K562 (cell line): ENCODE results near the gene CABLES1. TPM values are rescaled to one million over a fixed set of nuclear protein-coding genes. Genes with fewer than 3 reads are reported as not detected.
A peak's percentile ranks its signal among the peaks of the same experiment; 100 is the strongest.

ENCODE experiments used
- ATAC-seq: fragments of 200-7000 bp; cut with Tn5 transposase; 3 replicates; pipeline ENCODE4 v1.9.1; 2020; ENCODE audit warnings: moderate library complexity
- BruUV-seq: library from RNA; stranded (reverse); fragments of 400-500 nt; replicated peaks from 2 replicates; lab custom pipeline; 2021; lab: Mats Ljungman, UMichigan
- CTCF ChIA-PET: fragments of 300-600 bp; formaldehyde crosslinking; extraction: SDS; loops from one replicate; lab custom pipeline; 2021; ENCODE audit warnings: low intra/inter-chr PET ratio; lab: Yijun Ruan, JAX
- POLR2A ChIA-PET: fragments of 300-600, 350-650 bp; sonication (Branson Sonifier 250); formaldehyde crosslinking; extraction: SDS; loops from one replicate; lab custom pipeline; 2021; ENCODE audit warnings: antibody characterized with exemption, inconsistent platforms; lab: Yijun Ruan, JAX
- DNase-seq, 4 experiments: peaks; one replicate each; pipeline versions ENCODE4 v3.0.0 to v3.0.0-alpha.2; 2011 to 2018; ENCODE audit warnings: low spot score in 3 of 4, mixed read lengths in 3 of 4; ENCODE audit errors: extremely low read depth in 1 of 4
- FAIRE-seq: peaks from 2 replicates; lab custom pipeline; 2011; peaks lifted over from hg19 to GRCh38; lab: Jason Lieb, UNC
- H2AFZ ChIP-seq: 2 replicates; pipeline ENCODE4 v1.6.0; 2011; ENCODE audit warnings: low read depth, low read length, control low read depth, inconsistent platforms
- H3K27ac ChIP-seq: fragments of 200-600 bp; 3 replicates; pipeline ENCODE4 v1.8.0; 2011; ENCODE audit warnings: low read depth, mild to moderate bottlenecking, control low read depth, inconsistent platforms, low read length, moderate library complexity, mixed read lengths; ENCODE audit errors: extremely low read depth
- H3K27me3 ChIP-seq, 2 experiments: fragments of 300-600 bp in 1 of 2; 2 replicates in 1 of 2; 3 replicates in 1 of 2; pipeline versions ENCODE4 v1.6.0 to v1.8.0; 2011; ENCODE audit warnings: inconsistent platforms in 2 of 2, low read length in 2 of 2, mild to moderate bottlenecking in 1 of 2, mixed read lengths in 1 of 2, moderate library complexity in 1 of 2; ENCODE audit not compliant: control insufficient read depth in 2 of 2, insufficient read depth in 2 of 2
- H3K36me3 ChIP-seq: fragments of 300-600 bp; 3 replicates; pipeline ENCODE4 v1.8.0; 2011; ENCODE audit warnings: mild to moderate bottlenecking, low read length, inconsistent platforms; ENCODE audit not compliant: control insufficient read depth, insufficient read depth
- H3K4me1 ChIP-seq, 2 experiments: fragments of 200-600 bp in 1 of 2; replicated peaks in 1 of 2; 2 replicates in 1 of 2; 3 replicates in 1 of 2; pipeline versions ENCODE4 v1.5.1 to v1.8.0; 2011; ENCODE audit warnings: inconsistent platforms in 2 of 2, low read length in 2 of 2, mild to moderate bottlenecking in 1 of 2, mixed read lengths in 1 of 2, moderate library complexity in 1 of 2; ENCODE audit not compliant: control insufficient read depth in 2 of 2, insufficient read depth in 2 of 2
- H3K4me2 ChIP-seq: 2 replicates; pipeline ENCODE4 v1.6.1; 2011; ENCODE audit warnings: low read length, control low read depth, inconsistent platforms, mixed read lengths; ENCODE audit not compliant: insufficient read depth
- H3K4me3 ChIP-seq: fragments of 200-600 bp; sonication (generic), shearing (Covaris generic); 2 replicates; pipeline ENCODE4 v1.5.1; 2016; ENCODE audit warnings: control low read depth, inconsistent platforms
- H3K79me2 ChIP-seq: fragments of 200-600 bp; 3 replicates; pipeline ENCODE4 v1.8.0; 2011; ENCODE audit warnings: low read length, inconsistent platforms; ENCODE audit not compliant: control insufficient read depth, insufficient read depth
- H3K9ac ChIP-seq, 2 experiments: 2 replicates each; pipeline versions ENCODE4 v1.6.0 to v1.6.1; 2011; ENCODE audit warnings: low read depth in 2 of 2, low read length in 2 of 2, control low read depth in 1 of 2, inconsistent platforms in 1 of 2, mild to moderate bottlenecking in 1 of 2, mixed read lengths in 1 of 2; ENCODE audit not compliant: insufficient read depth in 1 of 2
- H3K9me1 ChIP-seq: one replicate; pipeline ENCODE4 v1.6.0; 2011; ENCODE audit warnings: inconsistent platforms, mild to moderate bottlenecking, low read length, moderate library complexity; ENCODE audit not compliant: control insufficient read depth, insufficient read depth
- H3K9me3 ChIP-seq: replicated peaks from 2 replicates; pipeline ENCODE4 v1.5.1; 2011; ENCODE audit warnings: low read depth, low read length, inconsistent platforms; ENCODE audit not compliant: control insufficient read depth, insufficient read depth
- H4K20me1 ChIP-seq: replicated peaks from 2 replicates; pipeline ENCODE4 v1.6.1; 2011; ENCODE audit warnings: low read length, inconsistent platforms, mixed read lengths; ENCODE audit not compliant: control insufficient read depth, insufficient read depth
- BRCA1 ChIP-seq, 2 experiments: fragments of 450-650 bp in 1 of 2; sonication (generic) in 1 of 2; formaldehyde crosslinking in 1 of 2; IDR thresholded peaks; 2 replicates each; pipeline versions ENCODE4 v1.5.0 to v1.6.1; 2017 to 2020; ENCODE audit warnings: mild to moderate bottlenecking in 1 of 2, missing genetic modification reagents in 1 of 2
- CXXC5 ChIP-seq: fragments of 250-450 bp; sonication (Bioruptor Pico); IDR thresholded peaks from 2 replicates; pipeline ENCODE4 v1.8.0; 2022; ENCODE audit warnings: inconsistent platforms, mild to moderate bottlenecking, moderate library complexity
- EGR1 ChIP-seq: fragments of 450-650 bp; conservative IDR thresholded peaks from 2 replicates; pipeline ENCODE4 v1.6.1; 2017; ENCODE audit warnings: mild to moderate bottlenecking
- HDAC6 ChIP-seq: IDR thresholded peaks from 2 replicates; pipeline ENCODE4 v1.6.1; 2012; ENCODE audit warnings: low read depth, mild to moderate bottlenecking, control low read depth, inconsistent platforms, low read length, moderate library complexity
- MEIS2 ChIP-seq: fragments of 450-650 bp; IDR thresholded peaks from 2 replicates; pipeline ENCODE4 v1.6.1; 2014; ENCODE audit warnings: mild to moderate bottlenecking; ENCODE audit not compliant: partially characterized antibody
- NFATC3 ChIP-seq: fragments of 450-650 bp; IDR thresholded peaks from 2 replicates; pipeline ENCODE4 v1.6.1; 2017; ENCODE audit warnings: mild to moderate bottlenecking
- PTBP1 ChIP-seq: fragments of 200-400 bp; formaldehyde crosslinking; IDR thresholded peaks from 2 replicates; pipeline ENCODE4 v1.6.1; 2017; ENCODE audit warnings: low read depth, low read length
- TEAD4 ChIP-seq, 2 experiments: sonication (generic) in 1 of 2; formaldehyde crosslinking in 1 of 2; IDR thresholded peaks; 2 replicates each; pipeline versions ENCODE4 v1.6.1 to v1.8.0; 2012 to 2022; ENCODE audit warnings: borderline replicate concordance in 1 of 2, inconsistent platforms in 1 of 2, low read length in 1 of 2, mild to moderate bottlenecking in 1 of 2, missing genetic modification reagents in 1 of 2
- TFAM ChIP-seq: fragments of 250-450 bp; sonication (Bioruptor Pico); conservative IDR thresholded peaks from 2 replicates; pipeline ENCODE4 v1.5.0; 2021; ENCODE audit warnings: mild to moderate bottlenecking, moderate library complexity
- WGBS: fragments of 100-300 bp; shearing (Covaris generic); methylation state at CpG from one replicate; pipeline ENCODE4 v1.1.6; 2016; ENCODE audit warnings: low coverage, mixed read lengths; ENCODE audit not compliant: insufficient coverage; ENCODE audit errors: missing lambda C conversion rate; 5-methylcytosine and 5-hydroxymethylcytosine counted together
- in situ Hi-C: fragments of 300-500 bp; cut with MboI; formaldehyde crosslinking; loops from 4 replicates; pipeline ENCODE4 v1.15.0; 2018; ENCODE audit warnings: inconsistent platforms, mixed read lengths
- intact Hi-C: fragments of 100-400 bp; cut with micrococcal nuclease; formaldehyde crosslinking; loops from 2 replicates; pipeline ENCODE4 v1.14.2; 2022
- polyA plus RNA-seq, 8 experiments: library from polyadenylated mRNA; depleted of rRNA in 4 of 8; stranded (reverse) in 5 of 8; unstranded in 3 of 8; fragments of >200 nt; fragmentation: Nextera tagmentation in 2 of 8; fragmentation: Illumina TruSeq in 1 of 8; extraction: Ambion mirVana in 2 of 8; extraction: Trizol in 1 of 8; gene quantifications; 2 replicates each; pipeline versions ENCODE4 v1.2.1 to v1.2.3, GENCODE V29; 2011 to 2014; ENCODE audit warnings: inconsistent platforms in 1 of 8, missing spikeins in 1 of 8
- total RNA-seq, 7 experiments: library from RNA; depleted of rRNA in 6 of 7; stranded (reverse); fragments of >200 nt in 6 of 7; fragmentation: Illumina TruSeq in 2 of 7; extraction: Trizol in 2 of 7; gene quantifications; 2 replicates each; pipeline versions ENCODE4 v1.2.1 to v1.2.3, GENCODE V29; 2011 to 2021; ENCODE audit warnings: low replicate concordance in 1 of 7
- TF ChIP-seq, protein P1 (sequence below): fragments of 250-450 bp; sonication (Bioruptor Pico); IDR thresholded peaks from 2 replicates; pipeline ENCODE4 v1.5.0; 2021
- TF ChIP-seq, protein P2 (sequence below): fragments of 450-650 bp; IDR thresholded peaks from 2 replicates; pipeline ENCODE4 v1.6.1; 2016; ENCODE audit warnings: missing biosample characterization, missing genetic modification characterization
- TF ChIP-seq, protein P3 (sequence below): fragments of 450-650 bp; IDR thresholded peaks from 2 replicates; pipeline ENCODE4 v1.6.1; 2016; ENCODE audit warnings: low read depth, mild to moderate bottlenecking, moderate library complexity
- TF ChIP-seq, protein P4 (sequence below): sonication (generic); formaldehyde crosslinking; IDR thresholded peaks from 2 replicates; pipeline ENCODE4 v1.8.0; 2022; ENCODE audit warnings: mild to moderate bottlenecking, missing genetic modification reagents, borderline replicate concordance
- TF ChIP-seq, protein P5 (sequence below), 2 experiments: IDR thresholded peaks; 2 replicates each; pipeline ENCODE4 v1.6.1; 2012; ENCODE audit warnings: improper control_type of control experiment in 2 of 2, low read depth in 2 of 2, low read length in 2 of 2, borderline replicate concordance in 1 of 2

Gene CABLES1
- total and polyA plus RNA-seq, 9 of the 15 experiments (the other 6 are each of a cell fraction or from before 2014, with no cell fraction given): 0.04 to 0.10 (median 0.06) TPM; not detected in 3

DNA sequence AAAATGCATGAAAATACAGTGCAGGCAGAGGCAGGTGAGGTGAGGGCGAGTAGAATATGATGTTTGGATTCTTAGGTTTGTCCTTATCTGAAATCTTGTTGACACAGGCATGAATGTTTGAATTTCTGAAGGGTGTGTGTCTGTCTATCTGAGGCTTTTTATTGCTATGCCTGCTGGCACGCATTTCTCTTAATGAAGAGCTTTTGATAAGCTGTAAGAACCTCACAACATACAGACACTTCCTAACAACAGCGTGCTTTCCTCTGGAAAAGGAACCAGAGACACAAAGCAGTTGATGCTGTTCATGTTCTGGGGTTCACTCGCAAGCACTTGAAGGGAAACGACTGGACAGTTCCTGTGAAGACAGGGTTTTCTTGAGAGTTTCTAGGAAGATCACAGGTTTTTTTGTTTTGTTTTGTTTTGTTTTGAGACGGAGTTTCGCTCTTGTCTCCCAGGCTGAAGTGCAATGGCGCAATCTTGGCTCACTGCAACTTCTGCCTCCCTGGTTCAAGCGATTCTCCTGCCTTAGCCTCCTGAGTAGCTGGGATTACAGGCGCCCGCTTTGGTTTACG lies 33.3 kb upstream of the CABLES1 start:
- H3K27me3 ChIP-seq: peaks cover 30 to 32% of the 10 kb centered on the region in 2 experiments
- in situ Hi-C loops: no loop called here
- CTCF ChIA-PET: no interaction called here
- H3K27ac ChIP-seq: no peak overlapping the region
- H4K20me1 ChIP-seq: no peaks in the 10 kb centered on the region
- no peak overlapping the region for H3K4me2 ChIP-seq
- no peaks in the 10 kb centered on the region for H3K9me3 ChIP-seq
- intact Hi-C loops: no loop called here
- FAIRE-seq (peak; percentile 56), ATAC-seq (peak; percentile 41; the same call in 2 of the 3 replicates), DNase-seq (no peak)
- no peak overlapping the region for H2AFZ ChIP-seq
- POLR2A ChIA-PET: interaction anchor here (0.5 to 0.7 kb wide), 2 partner anchors 21 to 97 kb away, joined by 3 to 4 read pairs; no protein-coding TSS in a partner anchor
- H3K4me1 ChIP-seq: peaks cover 0 to 3% of the 10 kb centered on the region in 2 experiments; a peak in 2 of 5 replicates
- no peaks in the 10 kb centered on the region for H3K36me3 ChIP-seq
- no peaks in the 10 kb centered on the region for H3K79me2 ChIP-seq
- under 1% methylated on average over 12 of the region's 12 CpGs for WGBS
- BruUV-seq: no TSS peak
- H3K9ac ChIP-seq: no peak overlapping the region
- no peaks in the 10 kb centered on the region for H3K9me1 ChIP-seq
- no peak overlapping the region for H3K4me3 ChIP-seq
- no peak for TF ChIP-seq TFAM
- TF ChIP-seq HDAC6: no peak
- TF ChIP-seq PTBP1: no peak
- TF ChIP-seq, protein P1, sequence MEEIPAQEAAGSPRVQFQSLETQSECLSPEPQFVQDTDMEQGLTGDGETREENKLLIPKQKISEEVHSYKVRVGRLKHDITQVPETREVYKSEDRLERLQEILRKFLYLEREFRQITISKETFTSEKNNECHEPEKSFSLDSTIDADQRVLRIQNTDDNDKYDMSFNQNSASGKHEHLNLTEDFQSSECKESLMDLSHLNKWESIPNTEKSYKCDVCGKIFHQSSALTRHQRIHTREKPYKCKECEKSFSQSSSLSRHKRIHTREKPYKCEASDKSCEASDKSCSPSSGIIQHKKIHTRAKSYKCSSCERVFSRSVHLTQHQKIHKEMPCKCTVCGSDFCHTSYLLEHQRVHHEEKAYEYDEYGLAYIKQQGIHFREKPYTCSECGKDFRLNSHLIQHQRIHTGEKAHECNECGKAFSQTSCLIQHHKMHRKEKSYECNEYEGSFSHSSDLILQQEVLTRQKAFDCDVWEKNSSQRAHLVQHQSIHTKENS: no peak
- peak; percentile 32 for TF ChIP-seq MEIS2
- TF ChIP-seq, protein P2, sequence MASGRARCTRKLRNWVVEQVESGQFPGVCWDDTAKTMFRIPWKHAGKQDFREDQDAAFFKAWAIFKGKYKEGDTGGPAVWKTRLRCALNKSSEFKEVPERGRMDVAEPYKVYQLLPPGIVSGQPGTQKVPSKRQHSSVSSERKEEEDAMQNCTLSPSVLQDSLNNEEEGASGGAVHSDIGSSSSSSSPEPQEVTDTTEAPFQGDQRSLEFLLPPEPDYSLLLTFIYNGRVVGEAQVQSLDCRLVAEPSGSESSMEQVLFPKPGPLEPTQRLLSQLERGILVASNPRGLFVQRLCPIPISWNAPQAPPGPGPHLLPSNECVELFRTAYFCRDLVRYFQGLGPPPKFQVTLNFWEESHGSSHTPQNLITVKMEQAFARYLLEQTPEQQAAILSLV (tag): no peak
- TF ChIP-seq TEAD4 (IDR thresholded peaks at IDR 0.05; ENCODE audit: low read length): peak; percentile 55
- no peak for TF ChIP-seq TEAD4 (CRISPR knock-in tag; IDR thresholded peaks at IDR 0.05; ENCODE audit: borderline replicate concordance)
- TF ChIP-seq, protein P3, sequence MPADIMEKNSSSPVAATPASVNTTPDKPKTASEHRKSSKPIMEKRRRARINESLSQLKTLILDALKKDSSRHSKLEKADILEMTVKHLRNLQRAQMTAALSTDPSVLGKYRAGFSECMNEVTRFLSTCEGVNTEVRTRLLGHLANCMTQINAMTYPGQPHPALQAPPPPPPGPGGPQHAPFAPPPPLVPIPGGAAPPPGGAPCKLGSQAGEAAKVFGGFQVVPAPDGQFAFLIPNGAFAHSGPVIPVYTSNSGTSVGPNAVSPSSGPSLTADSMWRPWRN: peak; percentile 89
- no peak for TF ChIP-seq BRCA1 (IDR thresholded peaks at IDR 0.05)
- TF ChIP-seq BRCA1 (CRISPR knock-in tag; IDR thresholded peaks at IDR 0.05): no peak
- TF ChIP-seq EGR1: no peak
- TF ChIP-seq NFATC3: no peak
- TF ChIP-seq, protein P4, sequence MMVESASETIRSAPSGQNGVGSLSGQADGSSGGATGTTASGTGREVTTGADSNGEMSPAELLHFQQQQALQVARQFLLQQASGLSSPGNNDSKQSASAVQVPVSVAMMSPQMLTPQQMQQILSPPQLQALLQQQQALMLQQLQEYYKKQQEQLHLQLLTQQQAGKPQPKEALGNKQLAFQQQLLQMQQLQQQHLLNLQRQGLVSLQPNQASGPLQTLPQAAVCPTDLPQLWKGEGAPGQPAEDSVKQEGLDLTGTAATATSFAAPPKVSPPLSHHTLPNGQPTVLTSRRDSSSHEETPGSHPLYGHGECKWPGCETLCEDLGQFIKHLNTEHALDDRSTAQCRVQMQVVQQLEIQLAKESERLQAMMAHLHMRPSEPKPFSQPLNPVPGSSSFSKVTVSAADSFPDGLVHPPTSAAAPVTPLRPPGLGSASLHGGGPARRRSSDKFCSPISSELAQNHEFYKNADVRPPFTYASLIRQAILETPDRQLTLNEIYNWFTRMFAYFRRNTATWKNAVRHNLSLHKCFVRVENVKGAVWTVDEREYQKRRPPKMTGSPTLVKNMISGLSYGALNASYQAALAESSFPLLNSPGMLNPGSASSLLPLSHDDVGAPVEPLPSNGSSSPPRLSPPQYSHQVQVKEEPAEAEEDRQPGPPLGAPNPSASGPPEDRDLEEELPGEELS (CRISPR knock-in tag): no peak
- TF ChIP-seq, protein P5, sequence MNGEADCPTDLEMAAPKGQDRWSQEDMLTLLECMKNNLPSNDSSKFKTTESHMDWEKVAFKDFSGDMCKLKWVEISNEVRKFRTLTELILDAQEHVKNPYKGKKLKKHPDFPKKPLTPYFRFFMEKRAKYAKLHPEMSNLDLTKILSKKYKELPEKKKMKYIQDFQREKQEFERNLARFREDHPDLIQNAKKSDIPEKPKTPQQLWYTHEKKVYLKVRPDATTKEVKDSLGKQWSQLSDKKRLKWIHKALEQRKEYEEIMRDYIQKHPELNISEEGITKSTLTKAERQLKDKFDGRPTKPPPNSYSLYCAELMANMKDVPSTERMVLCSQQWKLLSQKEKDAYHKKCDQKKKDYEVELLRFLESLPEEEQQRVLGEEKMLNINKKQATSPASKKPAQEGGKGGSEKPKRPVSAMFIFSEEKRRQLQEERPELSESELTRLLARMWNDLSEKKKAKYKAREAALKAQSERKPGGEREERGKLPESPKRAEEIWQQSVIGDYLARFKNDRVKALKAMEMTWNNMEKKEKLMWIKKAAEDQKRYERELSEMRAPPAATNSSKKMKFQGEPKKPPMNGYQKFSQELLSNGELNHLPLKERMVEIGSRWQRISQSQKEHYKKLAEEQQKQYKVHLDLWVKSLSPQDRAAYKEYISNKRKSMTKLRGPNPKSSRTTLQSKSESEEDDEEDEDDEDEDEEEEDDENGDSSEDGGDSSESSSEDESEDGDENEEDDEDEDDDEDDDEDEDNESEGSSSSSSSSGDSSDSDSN (IDR thresholded peaks at IDR 0.05; ENCODE audit: borderline replicate concordance in 1 of 2, low read depth in 2 of 2, low read length in 2 of 2): no peak
- peak; percentile 24; the same call in 1 of the 2 replicates for TF ChIP-seq CXXC5 (CRISPR knock-in tag)
